ENCODE results near the gene SOX5. TPM values are rescaled to one million over a fixed set of nuclear protein-coding genes. Genes with fewer than 3 reads are reported as not detected.

Gene SOX5
- total and polyA plus RNA-seq, 9 of the 15 experiments (the other 6 are each of a cell fraction or from before 2014, with no cell fraction given): 8.3 to 16.5 (median 11.9) TPM

GRCh38 chr12:23758608-23759007 is 190.9 kb downstream of the SOX5 start:
- in situ Hi-C loops (cut with MboI): no loop called here
- Histone ChIP-seq H3K4me2 (ENCODE audit: insufficient read depth, low read length) (no peak overlapping the region), H2AFZ (ENCODE audit: low read depth, low read length) (peak overlapping the region; percentile 10), H3K9me1 (ENCODE audit: control insufficient read depth, insufficient read depth, low read length) (no peaks in the 10 kb centered on the region), H3K27me3 (ENCODE audit: control insufficient read depth in 2 of 2, insufficient read depth in 2 of 2, low read length in 2 of 2) (no peaks in the 10 kb centered on the region), H3K9ac (ENCODE audit: insufficient read depth in 1 of 2, low read depth in 2 of 2, low read length in 2 of 2) (no peak overlapping the region), H3K4me3 (no peak overlapping the region), H3K4me1 (replicated peaks in 1 of 2; ENCODE audit: control insufficient read depth in 2 of 2, insufficient read depth in 2 of 2, low read length in 2 of 2) (no peaks in the 10 kb centered on the region; a peak in 1 of 5 replicates), H3K36me3 (ENCODE audit: control insufficient read depth, insufficient read depth, low read length) (no peaks in the 10 kb centered on the region), H3K9me3 (replicated peaks; ENCODE audit: control insufficient read depth, insufficient read depth, low read depth, low read length) (no peaks in the 10 kb centered on the region), H4K20me1 (replicated peaks; ENCODE audit: control insufficient read depth, insufficient read depth, low read length) (no peaks in the 10 kb centered on the region), H3K79me2 (ENCODE audit: control insufficient read depth, insufficient read depth, low read length) (no peaks in the 10 kb centered on the region), H3K27ac (ENCODE audit: extremely low read depth, low read depth, low read length) (no peak overlapping the region)
- TF ChIP-seq MIER1 (IDR thresholded peaks at IDR 0.05; ENCODE audit: low read depth): no peak
- TF ChIP-seq MEF2D (tag; conservative IDR thresholded peaks at IDR 0.05; ENCODE audit: low read depth): no peak
- no peak for TF ChIP-seq BCL6 (CRISPR knock-in tag; IDR thresholded peaks at IDR 0.05)
- no peak for TF ChIP-seq PREB (CRISPR knock-in tag; IDR thresholded peaks at IDR 0.05)
- TF ChIP-seq SPI1 (IDR thresholded peaks at IDR 0.05; ENCODE audit: borderline replicate concordance, low read depth, low read length): no peak
- TF ChIP-seq TAF15 (IDR thresholded peaks at IDR 0.05; ENCODE audit: low read depth, low read length): no peak
- intact Hi-C loops (cut with micrococcal nuclease): no loop called here
- ATAC-seq: no peak; the same call in 2 of the 3 replicates
- ChIA-PET CTCF (ENCODE audit: low intra/inter-chr PET ratio) (no interaction called here), POLR2A (no interaction called here)
- 79% methylated on average over 3 of the region's 3 CpGs for WGBS (ENCODE audit: insufficient coverage, low coverage, missing lambda C conversion rate)
- no peak for FAIRE-seq
- DNase-seq (ENCODE audit: extremely low read depth in 1 of 4, low spot score in 3 of 4): no peak
- BruUV-seq (replicated peaks): no TSS peak
